GM21786 (cell line): Measurements from ENCODE around the gene STARD3.

Source experiments
- ATAC-seq: cut with Tn5 transposase; IDR thresholded peaks from one replicate; pipeline ENCODE4 v1.9.1; 2021; ENCODE audit not compliant: unreplicated experiment

Gene STARD3

GRCh38 chr17:39669897-39670735 is 33.2 kb downstream of the STARD3 start:
- ATAC-seq = no peak

- ATAC-seq = no peak
Observed at GRCh38 chr17:39670746-39671145, 33.8 kb downstream of the STARD3 start.

GRCh38 chr17:39671651-39672521 is 34.9 kb downstream of the STARD3 start:
- no peak for ATAC-seq

GRCh38 chr17:39672522-39673334 is 35.8 kb downstream of the STARD3 start:
- ATAC-seq = no peak

GRCh38 chr17:39673335-39674081 is 36.6 kb downstream of the STARD3 start:
- ATAC-seq = no peak

- ATAC-seq = no peak
Observed at GRCh38 chr17:39674179-39674578, 37.2 kb downstream of the STARD3 start.

- ATAC-seq = no peak
Observed at GRCh38 chr17:39674702-39675389, 37.9 kb downstream of the STARD3 start.

- peak; percentile 11 for ATAC-seq
Observed at GRCh38 chr17:39675390-39676082, 38.6 kb downstream of the STARD3 start.

GRCh38 chr17:39676198-39676819 is 39.4 kb downstream of the STARD3 start:
- peak; percentile 43 for ATAC-seq

- no peak for ATAC-seq
Observed at GRCh38 chr17:39677072-39677471, 40.1 kb downstream of the STARD3 start.

- no peak for ATAC-seq
Observed at GRCh38 chr17:39677542-39678339, 40.8 kb downstream of the STARD3 start.

- no peak for ATAC-seq
Observed at GRCh38 chr17:39678340-39679116, 41.6 kb downstream of the STARD3 start.

- no peak for ATAC-seq
Observed at GRCh38 chr17:39679521-39680192, 42.7 kb downstream of the STARD3 start.

GRCh38 chr17:39683295-39683939 is 46.5 kb downstream of the STARD3 start:
- no peak for ATAC-seq

- ATAC-seq = no peak
Observed at GRCh38 chr17:39684369-39685192, 47.6 kb downstream of the STARD3 start.
